ENCODE measurements around the gene RNF225.

GRCh38 chr19:58397533-58398037 lies 2.1 kb downstream of the RNF225 start:
- TF ChIP-seq CSRNP3 (CRISPR knock-in tag; IDR thresholded peaks at IDR 0.05) (no peak), TSHZ2 (CRISPR knock-in tag; IDR thresholded peaks at IDR 0.05) (no peak), GLIS3 (CRISPR knock-in tag; IDR thresholded peaks at IDR 0.05) (no peak)
